GM18499 (cell line): ENCODE measurements around the gene TVP23C.

ENCODE experiments used
- ATAC-seq: cut with Tn5 transposase; IDR thresholded peaks from one replicate; pipeline ENCODE4 v1.9.1; 2021; ENCODE audit warnings: moderate number of reproducible peaks; ENCODE audit not compliant: insufficient read depth, unreplicated experiment

The TVP23C gene

DNA sequence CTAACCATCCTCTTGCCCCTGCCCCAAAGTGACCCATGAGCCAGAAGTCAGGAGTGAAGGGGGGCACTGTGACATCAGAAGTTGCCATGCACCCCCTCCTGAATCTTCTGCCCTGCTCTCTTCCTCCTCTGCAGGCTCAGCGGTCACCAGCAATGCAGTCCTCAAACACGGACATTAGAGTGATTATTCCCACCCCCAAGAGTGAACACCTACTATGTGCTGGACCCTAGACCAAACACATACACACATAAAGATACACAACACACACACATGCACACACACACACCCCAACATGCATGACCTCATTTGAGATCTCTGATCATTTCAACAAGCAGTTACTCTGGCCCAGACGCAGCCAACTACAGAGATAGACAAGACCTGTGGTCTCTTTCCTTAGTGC lies 95.7 kb downstream of the TVP23C start, which contains the start of gene CDRT4:
Gene CDRT4, minus strand, starts transcription at position 30 of the 400 bp plus-strand sequence. CDS start 27,383 bp downstream, outside the sequence.
- no peak for ATAC-seq

DNA sequence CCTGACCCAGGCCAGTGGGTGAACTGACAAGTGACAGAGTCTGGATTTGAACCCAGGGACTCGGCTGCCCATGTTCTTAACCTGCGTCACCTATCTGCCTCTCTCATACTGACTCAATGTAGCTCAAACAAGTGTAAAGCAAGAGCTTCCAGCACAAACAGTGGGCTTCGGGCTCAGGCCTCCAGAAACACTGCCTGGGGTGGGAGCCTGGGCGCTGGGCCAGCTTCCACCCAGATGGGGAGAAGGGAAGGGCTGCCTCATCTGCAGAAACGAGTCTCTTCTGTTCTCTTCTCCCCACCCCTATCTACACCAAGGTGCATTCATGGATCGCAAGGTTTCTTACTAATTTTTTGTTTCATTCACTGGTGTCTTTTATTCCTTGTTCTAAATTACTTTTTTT lies 97.2 kb downstream of the TVP23C start:
- no peak for ATAC-seq

DNA sequence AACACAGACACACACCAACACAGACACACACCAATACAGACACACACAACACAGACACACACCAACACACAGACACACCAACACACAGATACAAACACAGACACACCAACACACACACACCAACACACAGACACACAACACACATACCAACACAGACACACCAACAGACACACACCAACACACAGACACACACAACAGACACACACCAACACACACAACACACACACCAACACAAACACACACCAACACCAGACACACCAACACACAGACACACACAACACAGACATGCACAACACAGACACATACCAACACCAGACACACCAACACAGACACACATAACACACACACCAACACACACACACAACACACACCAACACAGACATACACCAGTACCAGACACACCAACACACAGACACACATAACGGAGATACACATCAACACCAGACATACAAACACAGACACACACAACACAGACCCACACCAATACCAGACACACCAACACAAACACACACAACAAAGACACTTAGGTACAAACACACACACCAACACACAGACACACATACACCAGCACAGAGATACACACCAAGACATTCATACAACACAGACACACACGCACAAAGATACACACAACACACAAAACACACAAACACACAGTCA lies 98.1 kb downstream of the TVP23C start:
- no peak for ATAC-seq

DNA sequence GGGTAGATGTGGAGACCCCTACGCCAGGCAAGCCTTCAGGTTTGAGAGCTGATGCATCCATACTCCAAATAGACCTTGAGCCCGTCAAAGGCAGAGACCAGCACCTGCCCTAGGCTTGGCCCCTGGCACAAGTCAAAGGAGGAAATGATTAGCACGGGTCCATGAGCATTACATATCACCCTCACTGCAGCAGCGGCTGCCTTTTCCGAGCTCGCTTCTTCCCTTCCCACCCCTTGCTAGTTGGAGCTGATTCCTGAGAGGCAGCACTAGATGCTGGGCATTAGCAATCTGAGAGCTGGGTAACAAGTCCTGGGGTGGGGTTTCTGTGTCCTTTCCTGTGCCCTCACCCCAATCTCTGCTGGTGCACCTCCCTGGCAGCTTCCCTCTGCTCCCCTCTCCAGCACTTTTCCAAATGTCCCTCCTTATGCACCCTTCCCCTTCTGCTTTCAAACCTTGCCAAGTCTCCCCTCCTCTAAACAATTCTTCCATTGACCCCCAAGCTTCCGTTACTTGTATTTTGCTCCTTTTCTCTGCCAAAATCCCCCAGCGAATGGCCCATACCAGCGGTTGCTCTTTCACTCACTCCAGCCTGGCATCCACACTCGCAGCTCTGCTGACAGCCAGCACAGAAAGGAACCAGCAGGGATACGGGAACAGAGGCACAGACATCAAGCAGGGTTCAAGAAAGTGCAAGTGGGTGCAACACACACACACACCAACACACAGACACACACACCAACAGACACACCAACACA lies 98.9 kb downstream of the TVP23C start:
- no peak for ATAC-seq

DNA sequence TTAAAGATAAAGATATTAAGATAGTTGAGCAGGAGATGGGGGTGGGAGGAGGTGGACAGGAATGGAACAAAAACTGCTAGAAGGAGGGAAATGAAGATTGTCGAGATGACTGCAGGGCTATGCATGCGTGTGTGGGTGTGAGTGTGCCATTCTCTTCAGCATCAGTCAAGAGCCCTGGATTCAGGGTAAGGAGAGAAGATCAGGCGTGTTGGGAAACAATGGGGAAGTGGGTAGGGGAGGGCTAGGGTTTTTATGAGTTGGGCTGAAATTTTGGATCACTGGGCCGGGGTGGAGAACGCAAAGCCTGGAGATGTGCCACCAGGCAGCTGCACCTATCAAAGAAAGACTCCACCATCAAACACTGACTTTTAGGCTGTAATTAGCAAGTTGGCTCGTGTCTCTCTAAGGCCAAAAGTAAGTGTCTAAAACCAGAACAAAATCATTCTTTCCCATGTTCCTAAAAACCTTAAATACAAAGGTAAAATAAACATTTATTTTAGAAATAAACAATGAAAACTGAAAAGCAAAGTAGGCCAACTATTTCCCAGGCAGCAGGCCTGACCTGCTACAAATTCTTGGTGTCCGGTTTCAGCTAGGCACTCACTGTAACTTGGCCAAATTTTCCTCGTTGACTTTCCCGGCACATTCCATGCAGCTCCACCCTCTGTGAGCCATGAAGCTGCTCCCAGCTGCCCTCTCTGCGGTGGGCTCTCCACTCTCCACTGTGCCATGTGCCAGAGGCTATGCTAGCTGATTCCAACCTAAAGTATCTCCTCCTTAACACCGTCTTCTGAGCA lies 100.1 kb downstream of the TVP23C start:
- ATAC-seq: no peak

DNA sequence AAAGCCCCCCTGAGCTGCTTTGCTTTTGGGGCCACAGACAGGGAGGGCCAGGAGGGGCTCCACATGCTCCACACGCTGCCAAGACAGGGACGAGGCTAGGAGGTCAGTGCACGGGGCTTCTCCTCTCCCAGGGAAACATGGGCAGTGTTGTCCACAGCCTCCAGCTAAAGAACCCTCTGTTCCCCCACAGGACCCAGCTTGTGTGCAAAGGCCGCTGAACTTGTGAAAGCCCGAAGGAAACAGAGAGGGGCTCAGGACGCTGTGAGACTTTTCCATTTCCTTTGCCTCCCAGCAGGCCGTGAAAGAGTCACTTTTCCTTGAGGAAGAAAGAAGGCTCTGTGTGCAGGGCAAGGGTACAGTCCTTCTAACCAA lies 105.6 kb downstream of the TVP23C start:
- no peak for ATAC-seq

DNA sequence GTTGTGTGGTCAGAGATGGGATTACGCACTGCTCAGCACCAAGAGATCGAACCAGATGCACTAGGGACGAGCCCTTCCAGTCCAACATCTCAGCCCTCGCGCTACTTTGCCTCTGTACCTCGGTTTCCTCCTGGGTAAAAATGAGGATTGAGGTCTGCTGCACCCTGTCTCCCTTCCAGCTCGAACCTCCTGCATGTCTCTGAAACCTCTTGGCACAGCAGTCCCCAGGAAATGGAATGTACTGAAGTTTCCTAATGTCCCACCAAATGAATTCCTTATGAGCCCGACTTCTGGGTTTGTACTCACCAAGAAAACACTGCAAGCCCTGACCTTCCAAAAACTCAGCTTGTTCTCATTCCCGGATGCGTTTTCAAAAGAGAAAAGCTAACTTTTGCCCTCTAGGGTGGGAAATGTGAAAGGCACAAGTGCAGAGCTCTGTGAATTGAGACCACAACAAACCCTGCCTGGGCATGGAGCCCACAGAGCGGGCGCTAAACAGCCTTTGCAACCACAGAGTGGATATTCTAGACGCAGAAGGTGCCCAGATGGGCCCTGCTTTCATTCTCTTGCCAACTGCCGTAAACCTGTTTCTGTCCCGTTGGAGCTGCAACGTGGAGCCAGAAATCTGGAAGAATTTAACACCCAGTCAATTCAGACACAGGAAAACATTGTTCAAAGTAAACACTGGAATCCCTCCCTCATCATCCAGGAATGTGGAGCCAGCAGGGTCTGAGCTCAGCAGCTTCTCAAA lies 106.1 kb downstream of the TVP23C start:
- no peak for ATAC-seq

DNA sequence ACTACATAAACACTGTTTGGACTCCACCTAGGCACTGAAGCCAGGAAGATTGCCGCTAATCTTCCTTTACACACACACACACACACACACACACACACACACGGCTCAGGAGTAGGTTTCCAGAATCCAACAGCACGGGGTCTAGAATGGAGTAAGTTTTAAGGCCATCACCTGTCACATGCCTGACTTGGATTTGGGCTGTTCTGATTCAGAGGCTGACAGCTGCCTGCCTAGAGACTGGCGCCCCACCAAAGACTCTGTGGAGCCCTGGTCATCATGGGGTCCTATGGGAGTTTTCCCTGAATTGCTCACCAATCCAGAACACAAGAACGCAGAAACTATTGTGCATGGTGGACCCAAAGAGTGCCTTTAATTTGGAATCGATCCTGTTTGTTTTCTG lies 106.8 kb downstream of the TVP23C start:
- no peak for ATAC-seq

DNA sequence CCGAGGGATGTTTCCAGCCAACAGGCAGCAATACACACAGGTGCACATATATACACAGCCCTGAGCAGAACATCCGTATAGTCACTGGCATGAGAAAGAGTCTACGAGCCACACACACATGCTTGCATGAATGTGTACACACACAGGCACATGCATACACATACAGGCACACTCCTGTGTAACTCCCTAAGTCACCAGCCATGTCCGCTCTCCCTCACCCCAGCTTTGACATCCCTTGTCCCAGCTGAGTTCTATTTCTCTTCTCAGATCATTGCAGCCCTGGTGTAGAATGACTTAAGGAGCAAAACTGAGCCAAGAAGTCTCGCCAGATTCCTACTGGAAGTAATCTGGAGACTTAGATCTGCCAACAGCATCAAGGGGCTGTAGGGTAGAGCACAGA lies 108.9 kb downstream of the TVP23C start:
- no peak for ATAC-seq

DNA sequence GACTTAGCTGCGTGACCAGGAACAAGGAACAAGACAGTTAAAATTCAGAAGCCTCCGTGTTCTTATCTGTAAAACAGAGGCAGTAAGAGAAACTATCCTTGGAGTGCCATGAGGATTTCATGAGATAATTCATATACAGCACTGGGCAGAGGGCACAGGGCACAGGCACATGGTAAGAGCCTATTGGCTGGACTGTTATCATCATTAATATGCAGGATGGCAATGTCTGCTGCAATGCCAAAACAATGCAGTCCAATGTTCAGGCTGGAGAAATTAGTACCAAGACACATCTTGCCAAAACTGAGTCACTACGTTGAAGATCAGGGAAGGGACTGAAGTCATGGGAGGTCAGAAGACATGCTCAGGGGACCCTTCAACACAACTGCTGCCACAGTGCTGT lies 109.5 kb downstream of the TVP23C start:
- no peak for ATAC-seq

DNA sequence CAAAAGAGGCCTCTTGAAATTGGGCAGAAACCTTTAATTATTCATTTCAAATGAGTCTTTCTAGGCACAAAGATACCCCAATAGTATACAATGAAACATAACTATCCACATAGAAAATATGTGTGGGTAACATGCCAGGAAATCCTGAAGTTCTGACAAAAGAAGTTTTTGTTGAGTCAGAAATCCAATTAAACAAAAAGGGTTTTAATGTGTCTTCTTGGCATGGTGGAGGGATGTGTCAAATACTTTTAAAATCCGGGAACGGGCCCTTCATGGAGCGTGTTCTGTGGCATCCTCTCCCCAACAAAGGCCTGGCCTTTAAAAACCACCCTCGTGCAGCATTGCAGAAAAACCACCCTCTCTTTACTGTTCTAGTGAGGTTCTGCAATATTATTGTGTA lies 110.0 kb downstream of the TVP23C start:
- ATAC-seq: no peak

DNA sequence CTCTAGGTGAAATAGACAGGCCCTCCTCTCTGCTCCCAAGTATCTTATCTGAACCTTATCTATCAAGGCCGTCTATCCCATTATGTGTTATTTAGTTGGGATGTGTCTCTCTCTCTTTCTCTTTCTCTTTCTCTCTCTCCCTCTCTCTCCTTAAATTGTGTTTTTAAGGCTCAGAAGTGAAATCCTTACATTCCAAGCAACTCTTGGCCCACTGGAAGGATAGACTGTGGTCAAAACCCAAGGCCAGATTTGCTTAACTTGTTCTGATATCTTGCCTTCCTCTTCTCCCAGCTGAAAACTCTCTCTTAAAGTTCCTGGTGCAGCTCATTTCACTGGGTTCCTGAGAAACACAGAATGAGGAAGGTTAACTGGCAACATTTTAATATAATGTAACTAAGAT lies 110.5 kb downstream of the TVP23C start:
- no peak for ATAC-seq
